WTC11 (cell line): Measurements from ENCODE around the gene EEF2KMT. TPM values are rescaled to one million over a fixed set of nuclear protein-coding genes. Genes with fewer than 3 reads are reported as not detected.

ENCODE experiments used
- AFF4 ChIP-seq: sonication (generic); formaldehyde crosslinking; IDR thresholded peaks from 2 replicates; pipeline ENCODE4 v1.8.1; 2023; ENCODE audit warnings: mild to moderate bottlenecking, missing genetic modification reagents, borderline replicate concordance
- ATF3 ChIP-seq: sonication (generic); formaldehyde crosslinking; conservative IDR thresholded peaks from 2 replicates; pipeline ENCODE4 v1.8.1; 2022; ENCODE audit warnings: mild to moderate bottlenecking, missing genetic modification reagents
- CBFB ChIP-seq: sonication (generic); formaldehyde crosslinking; IDR thresholded peaks from 2 replicates; pipeline ENCODE4 v1.8.1; 2022; ENCODE audit warnings: mild to moderate bottlenecking, low read depth, missing genetic modification reagents
- CREB1 ChIP-seq: sonication (generic); formaldehyde crosslinking; IDR thresholded peaks from 2 replicates; pipeline ENCODE4 v1.8.0; 2023; ENCODE audit warnings: mild to moderate bottlenecking, missing genetic modification reagents
- CTCF ChIP-seq: fragments of 200-600 bp; IDR thresholded peaks from 2 replicates; pipeline ENCODE4 v1.8.0; 2022; ENCODE audit warnings: antibody characterized with exemption
- EMX1 ChIP-seq: fragments of 250-450 bp; sonication (Bioruptor Pico); IDR thresholded peaks from 2 replicates; pipeline ENCODE4 v1.8.0; 2021; ENCODE audit warnings: mild to moderate bottlenecking
- ERG ChIP-seq: fragments of 250-450 bp; sonication (Bioruptor Pico); IDR thresholded peaks from 2 replicates; pipeline ENCODE4 v1.8.0; 2021; ENCODE audit warnings: mild to moderate bottlenecking
- ESRRA ChIP-seq: sonication (generic); formaldehyde crosslinking; IDR thresholded peaks from 2 replicates; pipeline ENCODE4 v1.8.1; 2022; ENCODE audit warnings: mild to moderate bottlenecking, missing genetic modification reagents, borderline replicate concordance
- FOXP1 ChIP-seq: sonication (generic); formaldehyde crosslinking; IDR thresholded peaks from 2 replicates; pipeline ENCODE4 v1.8.0; 2022; ENCODE audit warnings: missing genetic modification reagents, mild to moderate bottlenecking, moderate library complexity, borderline replicate concordance
- GRHL2 ChIP-seq: fragments of 250-450 bp; sonication (Bioruptor Pico); IDR thresholded peaks from 2 replicates; pipeline ENCODE4 v1.8.0; 2022; ENCODE audit warnings: mild to moderate bottlenecking, moderate library complexity; ENCODE audit not compliant: insufficient replicate concordance, severe bottlenecking
- IRF2 ChIP-seq: sonication (generic); formaldehyde crosslinking; IDR thresholded peaks from 2 replicates; pipeline ENCODE4 v1.8.0; 2022; ENCODE audit warnings: low read depth, missing genetic modification reagents, borderline replicate concordance
- MYBL2 ChIP-seq: sonication (generic); formaldehyde crosslinking; IDR thresholded peaks from 2 replicates; pipeline ENCODE4 v1.8.1; 2023; ENCODE audit warnings: mild to moderate bottlenecking, moderate library complexity, missing genetic modification reagents
- NFE2L1 ChIP-seq: sonication (generic); formaldehyde crosslinking; IDR thresholded peaks from 2 replicates; pipeline ENCODE4 v1.8.1; 2023; ENCODE audit warnings: missing genetic modification reagents
- OVOL2 ChIP-seq: fragments of 250-450 bp; sonication (Bioruptor Pico); IDR thresholded peaks from 2 replicates; pipeline ENCODE4 v1.9.0; 2021; ENCODE audit warnings: mild to moderate bottlenecking, borderline replicate concordance
- PRDM15 ChIP-seq: sonication (generic); formaldehyde crosslinking; IDR thresholded peaks from 2 replicates; pipeline ENCODE4 v1.8.0; 2022; ENCODE audit warnings: missing genetic modification reagents
- PREB ChIP-seq: sonication (generic); formaldehyde crosslinking; IDR thresholded peaks from 2 replicates; pipeline ENCODE4 v1.8.1; 2022; ENCODE audit warnings: mild to moderate bottlenecking, missing genetic modification reagents, moderate library complexity, borderline replicate concordance
- RELA ChIP-seq: sonication (generic); formaldehyde crosslinking; IDR thresholded peaks from 2 replicates; pipeline ENCODE4 v1.8.1; 2022; ENCODE audit warnings: missing genetic modification reagents, mild to moderate bottlenecking, borderline replicate concordance
- TCF7 ChIP-seq: sonication (generic); formaldehyde crosslinking; IDR thresholded peaks from 2 replicates; pipeline ENCODE4 v1.8.0; 2022; ENCODE audit warnings: mild to moderate bottlenecking, low read depth, missing genetic modification reagents, moderate library complexity
- TEAD1 ChIP-seq: sonication (generic); formaldehyde crosslinking; IDR thresholded peaks from 2 replicates; pipeline ENCODE4 v1.8.0; 2022; ENCODE audit warnings: mild to moderate bottlenecking, missing genetic modification reagents
- ZNF219 ChIP-seq: sonication (generic); formaldehyde crosslinking; IDR thresholded peaks from 2 replicates; pipeline ENCODE4 v1.8.0; 2023; ENCODE audit warnings: missing genetic modification reagents, mild to moderate bottlenecking, borderline replicate concordance
- ZNF232 ChIP-seq: sonication (generic); formaldehyde crosslinking; IDR thresholded peaks from 2 replicates; pipeline ENCODE4 v1.8.0; 2022; ENCODE audit warnings: mild to moderate bottlenecking, missing genetic modification reagents
- ZNF317 ChIP-seq: sonication (generic); formaldehyde crosslinking; IDR thresholded peaks from 2 replicates; pipeline ENCODE4 v1.8.1; 2023; ENCODE audit warnings: low read depth, mild to moderate bottlenecking, moderate library complexity, missing genetic modification reagents, borderline replicate concordance
- ZNF416 ChIP-seq: fragments of 250-450 bp; sonication (Bioruptor Pico); IDR thresholded peaks from 2 replicates; pipeline ENCODE4 v1.9.0; 2021; ENCODE audit warnings: mild to moderate bottlenecking, inconsistent platforms
- ZNF671 ChIP-seq: fragments of 250-450 bp; sonication (Bioruptor Pico); IDR thresholded peaks from 2 replicates; pipeline ENCODE4 v1.8.0; 2021; ENCODE audit warnings: mild to moderate bottlenecking
- ZSCAN18 ChIP-seq: fragments of 250-450 bp; sonication (Bioruptor Pico); IDR thresholded peaks from 2 replicates; pipeline ENCODE4 v2.1.2; 2022; ENCODE audit warnings: mild to moderate bottlenecking, moderate library complexity
- total RNA-seq: library from RNA; stranded (reverse); gene quantifications from 3 replicates; pipeline ENCODE4 v1.2.3, GENCODE V29; 2021

EEF2KMT gene
- total RNA-seq, 1 experiment from 2014 or later: 19.6 TPM

- TF ChIP-seq PREB (CRISPR knock-in tag) (no peak; the same call in 1 of the 2 replicates), ZSCAN18 (no peak), MYBL2 (CRISPR knock-in tag) (0 out of 2 replicates have a peak, but pooled peaks have one; percentile 35), EMX1 (no peak), CREB1 (CRISPR knock-in tag) (no peak), GRHL2 (no peak), ESRRA (CRISPR knock-in tag) (no peak), TEAD1 (CRISPR knock-in tag) (no peak), ZNF671 (CRISPR knock-in tag) (peak; percentile 61; the same call in 1 of the 2 replicates), FOXP1 (CRISPR knock-in tag) (peak; percentile 89), PRDM15 (no peak), ZNF232 (CRISPR knock-in tag) (0 out of 2 replicates have a peak, but pooled peaks have one; percentile 1), NFE2L1 (CRISPR knock-in tag) (peak; percentile 70; the same call in 1 of the 2 replicates), ZNF219 (CRISPR knock-in tag) (no peak), CBFB (CRISPR knock-in tag) (no peak), CTCF (no peak), ATF3 (CRISPR knock-in tag) (no peak), ERG (CRISPR knock-in tag) (no peak), ZNF416 (CRISPR knock-in tag) (no peak), RELA (no peak), IRF2 (CRISPR knock-in tag) (no peak), ZNF317 (CRISPR knock-in tag) (peak; percentile 28; the same call in 1 of the 2 replicates), OVOL2 (CRISPR knock-in tag) (no peak), AFF4 (CRISPR knock-in tag) (no peak), TCF7 (no peak)
Observed at GRCh38 chr16:5071681-5072333, 25.8 kb downstream of the EEF2KMT start, which contains the start of gene ALG1 (continued).
